Measurements from ENCODE around the gene INSL3. TPM values are rescaled to one million over a fixed set of nuclear protein-coding genes. Genes with fewer than 3 reads are reported as not detected.

Gene INSL3
- total RNA-seq, 2 donors from 2014 or later = not detected

DNA sequence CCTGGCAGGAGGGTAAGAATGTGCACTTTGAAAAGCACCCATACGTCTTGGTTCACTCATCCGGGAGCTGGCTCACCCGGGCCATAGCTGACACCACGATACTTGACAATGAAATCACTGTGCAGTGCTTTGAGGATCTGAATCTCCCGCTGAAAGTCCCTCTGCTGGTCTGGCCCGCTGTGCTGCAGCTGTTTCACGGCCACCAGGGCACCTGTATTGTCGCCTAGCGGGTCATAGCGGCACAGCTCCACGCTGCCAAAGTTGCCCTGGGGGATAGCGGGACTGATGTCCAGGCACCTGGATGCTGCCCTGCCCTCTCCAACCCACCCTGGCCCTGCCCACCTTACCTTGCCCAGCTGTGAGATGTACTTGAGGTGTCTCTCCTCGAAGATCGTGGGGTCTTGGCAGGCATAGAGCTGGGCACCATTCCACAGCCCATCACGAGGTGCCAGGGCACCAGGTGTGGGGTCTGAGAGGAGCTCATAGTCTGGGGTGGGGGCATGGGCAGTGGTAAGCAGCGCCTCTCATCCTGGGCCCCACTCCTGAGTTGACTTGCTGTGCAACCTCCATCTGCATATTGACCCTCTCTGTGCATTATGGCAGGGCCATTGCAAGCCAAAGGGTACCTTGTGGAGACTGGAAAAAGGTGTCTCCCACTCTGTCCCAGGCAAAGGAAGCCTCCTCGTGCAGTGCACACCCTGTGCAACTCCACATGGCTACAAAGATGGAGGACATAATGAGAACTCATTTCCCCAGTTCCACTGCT is 11.3 kb upstream of the INSL3 start:
- no peaks in the 10 kb centered on the region for H3K36me3 ChIP-seq
- no peak for ATAC-seq (ENCODE audit: insufficient number of reproducible peaks, low FRiP score, low read depth)
- no peaks in the 10 kb centered on the region for H3K4me1 ChIP-seq (ENCODE audit: control insufficient read depth in 1 of 2, low read depth in 2 of 2)
- no peak for DNase-seq (ENCODE audit: low spot score)
- no peak overlapping the region for H3K27ac ChIP-seq
- no peaks in the 10 kb centered on the region for H3K27me3 ChIP-seq (replicated peaks; ENCODE audit: insufficient read depth)
- H3K4me3 ChIP-seq = no peak overlapping the region
- no peaks in the 10 kb centered on the region for H3K9me3 ChIP-seq
- no peak for TF ChIP-seq CTCF (IDR thresholded peaks at IDR 0.05)

DNA sequence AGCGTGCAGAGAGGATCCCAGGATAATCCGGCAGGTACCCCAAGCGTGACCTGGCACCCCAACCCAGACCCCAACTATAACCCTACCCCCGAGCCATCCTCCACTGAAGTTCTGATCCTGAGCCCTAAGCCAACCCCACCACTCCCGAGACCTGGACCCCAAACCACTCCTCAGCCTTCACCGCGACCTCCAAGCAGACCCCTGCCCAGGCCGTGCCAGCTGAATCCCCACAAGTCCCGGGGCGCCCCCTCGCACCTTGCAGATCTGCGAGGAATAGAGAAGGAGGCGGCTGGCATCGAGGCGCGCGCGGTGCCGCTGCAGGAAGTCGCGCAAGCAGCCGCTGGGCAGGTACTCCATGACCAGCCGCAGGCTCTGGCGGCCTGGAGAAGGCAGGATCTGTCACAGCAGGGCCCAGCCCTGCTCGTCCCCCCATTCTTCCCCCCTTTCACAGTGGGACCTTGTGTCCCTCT is 10.1 kb upstream of the INSL3 start:
- Histone ChIP-seq H3K36me3 (no peaks in the 10 kb centered on the region), H3K9me3 (no peaks in the 10 kb centered on the region), H3K4me3 (no peak overlapping the region), H3K27ac (no peak overlapping the region), H3K4me1 (ENCODE audit: control insufficient read depth in 1 of 2, low read depth in 2 of 2) (no peaks in the 10 kb centered on the region), H3K27me3 (replicated peaks; ENCODE audit: insufficient read depth) (no peaks in the 10 kb centered on the region)
- TF ChIP-seq CTCF (IDR thresholded peaks at IDR 0.05) = no peak
- no peak for DNase-seq (ENCODE audit: low spot score)
- no peak for ATAC-seq (ENCODE audit: insufficient number of reproducible peaks, low FRiP score, low read depth)

GRCh38 chr19:17830567-17831418 is 9.5 kb upstream of the INSL3 start:
- no peaks in the 10 kb centered on the region for H3K36me3 ChIP-seq
- no peak overlapping the region for H3K4me3 ChIP-seq
- no peak for ATAC-seq (ENCODE audit: insufficient number of reproducible peaks, low FRiP score, low read depth)
- H3K27me3 ChIP-seq (replicated peaks; ENCODE audit: insufficient read depth) = no peaks in the 10 kb centered on the region
- no peak for DNase-seq (ENCODE audit: low spot score)
- H3K27ac ChIP-seq = no peak overlapping the region
- no peaks in the 10 kb centered on the region for H3K4me1 ChIP-seq (ENCODE audit: control insufficient read depth in 1 of 2, low read depth in 2 of 2)
- no peak for TF ChIP-seq CTCF (IDR thresholded peaks at IDR 0.05)
- H3K9me3 ChIP-seq = no peaks in the 10 kb centered on the region

DNA sequence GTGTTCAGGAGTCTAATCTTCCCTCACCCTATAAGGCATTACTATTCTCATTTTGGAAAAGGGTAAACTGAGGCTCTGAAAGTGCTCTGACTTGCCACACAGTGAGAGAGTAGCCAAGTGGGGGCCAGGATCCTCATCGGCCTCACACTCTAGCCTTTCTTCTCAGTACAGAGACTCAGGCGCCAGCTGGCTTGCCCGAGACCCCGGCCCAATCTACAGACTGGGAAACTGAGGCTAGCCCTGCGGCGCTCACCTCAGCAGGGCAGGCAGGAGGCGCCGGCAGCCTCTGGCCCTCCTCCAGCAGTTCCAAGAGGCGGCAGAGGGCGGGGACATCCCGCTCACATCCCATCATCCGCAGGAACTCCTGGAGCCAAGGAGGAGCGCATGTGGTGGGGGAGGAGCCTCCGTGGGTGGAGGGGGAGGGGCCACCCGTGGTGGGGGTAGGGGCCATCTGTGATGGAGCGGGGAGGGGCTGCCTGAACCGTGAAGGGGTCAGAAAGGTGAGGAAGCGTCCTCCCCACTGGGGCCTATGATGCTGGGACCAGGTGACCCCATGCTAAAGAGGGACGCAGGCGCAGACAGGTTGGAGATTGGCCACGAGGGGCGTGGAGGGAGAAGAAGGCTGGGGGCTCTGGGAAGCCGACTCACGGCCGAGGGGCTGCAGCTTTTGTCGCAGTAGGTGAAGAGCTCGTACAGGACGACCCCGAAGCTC is 8.7 kb upstream of the INSL3 start:
- H3K4me3 ChIP-seq = no peak overlapping the region

More for the DNA sequence above, 8.7 kb upstream of the INSL3 start:
- no peaks in the 10 kb centered on the region for H3K4me1 ChIP-seq (ENCODE audit: control insufficient read depth in 1 of 2, low read depth in 2 of 2)
- no peak for ATAC-seq (ENCODE audit: insufficient number of reproducible peaks, low FRiP score, low read depth)
- H3K27ac ChIP-seq = no peak overlapping the region
- no peaks in the 10 kb centered on the region for H3K9me3 ChIP-seq
- TF ChIP-seq CTCF (IDR thresholded peaks at IDR 0.05) = no peak
- H3K36me3 ChIP-seq = no peaks in the 10 kb centered on the region
- no peak for DNase-seq (ENCODE audit: low spot score)
- H3K27me3 ChIP-seq (replicated peaks; ENCODE audit: insufficient read depth) = no peaks in the 10 kb centered on the region

Measured in thoracic aorta (tissue), 2 donors.